Subcutaneous adipose tissue (tissue), 4 donors: ENCODE results near the gene CDC26. TPM values are rescaled to one million over a fixed set of nuclear protein-coding genes. Genes with fewer than 3 reads are reported as not detected.

Experiments
- CTCF ChIP-seq: fragments of 450-650 bp; IDR thresholded peaks from one replicate; pipeline ENCODE4 v1.5.1; 2016; ENCODE audit warnings: low read depth, mild to moderate bottlenecking, control low read depth, antibody characterized with exemption, moderate library complexity
- total RNA-seq, 4 donors: library from RNA; depleted of rRNA; stranded (reverse); fragments of >200 nt; gene quantifications; one replicate each; pipeline ENCODE4 v1.1.0, GENCODE V29; 2016

CDC26 gene
- total RNA-seq, 4 donors from 2014 or later = 18.3 to 68.2 (median 31.5) TPM

GRCh38 chr9:113290052-113290607 lies 14.8 kb upstream of the CDC26 start:
- no peak for TF ChIP-seq CTCF

GRCh38 chr9:113289091-113289490 lies 13.7 kb upstream of the CDC26 start:
- no peak for TF ChIP-seq CTCF

- TF ChIP-seq CTCF = no peak
These were observed 6.0 kb upstream of the CDC26 start for GRCh38 chr9:113281356-113281755.

- no peak for TF ChIP-seq CTCF
These were observed 3.5 kb upstream of the CDC26 start for GRCh38 chr9:113278840-113279239.

- no peak for TF ChIP-seq CTCF
These were observed 757 bp downstream of the CDC26 start for GRCh38 chr9:113274474-113275156.

- no peak for TF ChIP-seq CTCF
These were observed 5.5 kb downstream of the CDC26 start for GRCh38 chr9:113269871-113270270.

- no peak for TF ChIP-seq CTCF
These were observed 6.0 kb downstream of the CDC26 start for GRCh38 chr9:113269355-113269754.
